PC-9 (cell line): ENCODE data around the gene PAPOLA. TPM values are rescaled to one million over a fixed set of nuclear protein-coding genes. Genes with fewer than 3 reads are reported as not detected.

Source experiments
- BruUV-seq: library from RNA; stranded (reverse); fragments of 400-500 nt; replicated peaks from 2 replicates; lab custom pipeline; 2021; lab: Mats Ljungman, UMichigan
- CTCF ChIA-PET: fragments of 300-600 bp; sonication (Branson Sonifier 250); formaldehyde crosslinking; loops from one replicate; lab custom pipeline; 2022; ENCODE audit warnings: antibody characterized with exemption; lab: Charles Lee
- POLR2A ChIA-PET: fragments of 300-600 bp; sonication (Branson Sonifier 250); formaldehyde crosslinking; loops from one replicate; lab custom pipeline; 2022; ENCODE audit warnings: antibody characterized with exemption; ENCODE audit not compliant: unreplicated experiment; lab: Charles Lee
- DNase-seq, 2 experiments: peaks; one replicate each; pipeline versions ENCODE4 v3.0.0 to v3.0.0-alpha.2; 2015 to 2022; ENCODE audit warnings: mixed read lengths in 1 of 2
- H2AFZ ChIP-seq: fragments of 200-600 bp; sonication (generic); 2 replicates; pipeline ENCODE4 v1.8.1; 2017; ENCODE audit warnings: antibody characterized with exemption
- H3F3A ChIP-seq: fragments of 200-600 bp; sonication (generic); 2 replicates; pipeline ENCODE4 v1.8.1; 2017; ENCODE audit warnings: antibody characterized with exemption, mild to moderate bottlenecking, low read depth; ENCODE audit not compliant: insufficient read depth
- H3K27ac ChIP-seq: fragments of 200-600 bp; sonication (generic); 2 replicates; pipeline ENCODE4 v1.6.1; 2016; ENCODE audit warnings: mixed run types
- H3K27me3 ChIP-seq: fragments of 200-600 bp; sonication (generic); 2 replicates; pipeline ENCODE4 v1.6.1; 2016; ENCODE audit warnings: low read depth, mixed run types; ENCODE audit not compliant: insufficient read depth
- H3K36me3 ChIP-seq: fragments of 200-600 bp; sonication (generic); 2 replicates; pipeline ENCODE4 v1.6.1; 2016; ENCODE audit warnings: low read depth, mixed run types
- H3K4me1 ChIP-seq: fragments of 200-600 bp; sonication (generic); replicated peaks from 2 replicates; pipeline ENCODE4 v1.6.1; 2016; ENCODE audit warnings: mixed run types; ENCODE audit not compliant: insufficient read depth
- H3K4me2 ChIP-seq: fragments of 200-600 bp; sonication (generic); 2 replicates; pipeline ENCODE4 v1.6.1; 2017; ENCODE audit warnings: mixed run types
- H3K4me3 ChIP-seq: fragments of 200-600 bp; sonication (generic); 2 replicates; pipeline ENCODE4 v1.6.1; 2016; ENCODE audit warnings: mixed run types
- H3K79me2 ChIP-seq: fragments of 200-600 bp; sonication (generic); 2 replicates; pipeline ENCODE4 v1.6.1; 2017; ENCODE audit warnings: low read depth, mixed run types
- H3K9me2 ChIP-seq: fragments of 200-600 bp; sonication (generic); 2 replicates; pipeline ENCODE4 v1.8.1; 2017; ENCODE audit warnings: mild to moderate bottlenecking; ENCODE audit not compliant: insufficient read depth
- H3K9me3 ChIP-seq: fragments of 200-600 bp; sonication (generic); 2 replicates; pipeline ENCODE4 v1.8.1; 2016; ENCODE audit warnings: low read depth; ENCODE audit not compliant: insufficient read depth
- H4K20me1 ChIP-seq: fragments of 200-600 bp; sonication (generic); 2 replicates; pipeline ENCODE4 v1.8.1; 2017; ENCODE audit not compliant: insufficient read depth
- CTCF ChIP-seq: fragments of 200-600 bp; sonication (generic); conservative IDR thresholded peaks from 2 replicates; pipeline ENCODE4 v1.6.1; 2017; ENCODE audit warnings: mixed run types, antibody characterized with exemption, mild to moderate bottlenecking, moderate library complexity
- EZH2 ChIP-seq: fragments of 200-600 bp; sonication (generic); IDR thresholded peaks from 2 replicates; pipeline ENCODE4 v1.8.0; 2017; ENCODE audit warnings: antibody characterized with exemption, low read depth
- intact Hi-C: fragments of 100-400 bp; cut with micrococcal nuclease; formaldehyde crosslinking; loops from one replicate; pipeline ENCODE4 v1.10.0; 2022; ENCODE audit not compliant: unreplicated experiment
- total RNA-seq: library from RNA; stranded (reverse); gene quantifications from 2 replicates; pipeline ENCODE4 v1.2.3, GENCODE V29; 2021

The PAPOLA gene
- total RNA-seq, 1 experiment from 2014 or later: 68.4 TPM

GRCh38 chr14:96594961-96595360 lies 92.8 kb downstream of the PAPOLA start:
- BruUV-seq: no TSS peak
- H3K9me3 ChIP-seq: no peaks in the 10 kb centered on the region
- CTCF ChIA-PET: no interaction called here

GRCh38 chr14:96597680-96598079 lies 95.5 kb downstream of the PAPOLA start:
- CTCF ChIA-PET: no interaction called here

More at GRCh38 chr14:96594961-96595360, 92.8 kb downstream of the PAPOLA start:
- DNase-seq: no peak
- no peak overlapping the region for H2AFZ ChIP-seq
- TF ChIP-seq CTCF (no peak), EZH2 (no peak)
- H3K4me3 ChIP-seq: no peak overlapping the region
- intact Hi-C loops: no loop called here
- H3K4me1 ChIP-seq: no peaks in the 10 kb centered on the region
- no peak overlapping the region for H3K4me2 ChIP-seq
- H3K36me3 ChIP-seq: no peaks in the 10 kb centered on the region
- POLR2A ChIA-PET: no interaction called here
- no peaks in the 10 kb centered on the region for H3K9me2 ChIP-seq
- peaks cover 12% of the 10 kb centered on the region for H3K27me3 ChIP-seq
- H3K79me2 ChIP-seq: no peaks in the 10 kb centered on the region
- H3F3A ChIP-seq: no peaks in the 10 kb centered on the region
- H3K27ac ChIP-seq: no peak overlapping the region
- no peaks in the 10 kb centered on the region for H4K20me1 ChIP-seq

DNA sequence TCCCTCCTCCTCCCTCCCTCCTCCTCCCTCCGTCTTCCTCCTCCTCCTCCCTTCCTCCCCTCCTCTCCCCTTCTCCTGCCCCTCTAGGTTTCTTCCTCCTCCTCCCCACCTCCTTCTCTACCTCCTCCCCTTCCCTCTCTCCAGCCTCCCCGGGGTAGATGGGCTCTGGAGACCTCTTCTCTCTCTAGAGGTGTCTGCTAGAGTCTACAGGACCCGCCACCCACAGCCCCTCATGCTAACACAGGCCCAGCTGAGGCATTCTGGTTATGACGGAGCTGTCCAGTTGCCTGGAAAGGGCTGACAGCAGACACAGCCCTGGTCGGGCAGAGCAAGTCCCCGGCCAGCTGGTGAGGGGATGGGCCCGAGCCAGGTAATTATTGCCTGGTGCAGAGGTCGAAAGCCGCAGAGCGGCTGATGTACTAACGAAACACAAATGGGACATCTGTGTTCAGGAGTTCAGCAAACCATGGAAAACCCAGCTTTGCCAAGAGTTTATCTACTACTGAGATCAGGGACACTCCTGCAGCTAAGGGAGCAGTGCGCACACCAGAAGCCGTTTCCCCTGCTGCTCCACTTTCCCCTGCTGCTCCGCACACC lies 96.2 kb downstream of the PAPOLA start:
- no TSS peak for BruUV-seq
- H3K36me3 ChIP-seq: no peaks in the 10 kb centered on the region
- H3K27me3 ChIP-seq: peaks cover 38% of the 10 kb centered on the region
- no peak overlapping the region for H2AFZ ChIP-seq
- intact Hi-C loops: no loop called here
- TF ChIP-seq CTCF (no peak), EZH2 (no peak)
- no peak overlapping the region for H3K27ac ChIP-seq
- no peaks in the 10 kb centered on the region for H3K9me2 ChIP-seq
- ChIA-PET POLR2A (no interaction called here), CTCF (no interaction called here)
- H3K9me3 ChIP-seq: no peaks in the 10 kb centered on the region
- no peak overlapping the region for H3K4me2 ChIP-seq
- H3K79me2 ChIP-seq: no peaks in the 10 kb centered on the region
- H4K20me1 ChIP-seq: no peaks in the 10 kb centered on the region
- no peak overlapping the region for H3K4me3 ChIP-seq
- no peaks in the 10 kb centered on the region for H3F3A ChIP-seq
- H3K4me1 ChIP-seq: no peaks in the 10 kb centered on the region
- DNase-seq: no peak

More at GRCh38 chr14:96597680-96598079, 95.5 kb downstream of the PAPOLA start:
- intact Hi-C loops: no loop called here
- Histone ChIP-seq H3K36me3 (no peaks in the 10 kb centered on the region), H3F3A (no peaks in the 10 kb centered on the region), H4K20me1 (no peaks in the 10 kb centered on the region), H3K9me2 (no peaks in the 10 kb centered on the region), H3K27ac (no peak overlapping the region), H3K79me2 (no peaks in the 10 kb centered on the region), H3K9me3 (no peaks in the 10 kb centered on the region), H3K4me1 (no peaks in the 10 kb centered on the region), H2AFZ (no peak overlapping the region), H3K27me3 (peaks cover 33% of the 10 kb centered on the region), H3K4me3 (no peak overlapping the region), H3K4me2 (no peak overlapping the region)
- BruUV-seq: no TSS peak
- no peak for TF ChIP-seq EZH2
- no peak for TF ChIP-seq CTCF
- POLR2A ChIA-PET: no interaction called here
- no peak for DNase-seq
